GM21717 (cell line): ENCODE results near the gene OPN3.

ENCODE experiments used
- ATAC-seq: cut with Tn5 transposase; IDR thresholded peaks from one replicate; pipeline ENCODE4 v1.9.1; 2021; ENCODE audit warnings: mild to moderate bottlenecking, moderate library complexity; ENCODE audit not compliant: unreplicated experiment

Gene OPN3

GRCh38 chr1:241647658-241648057 lies 7.5 kb upstream of the OPN3 start:
- no peak for ATAC-seq

- ATAC-seq: no peak
Measured at GRCh38 chr1:241646201-241646600, 6.0 kb upstream of the OPN3 start.

GRCh38 chr1:241645199-241645598 lies 5.0 kb upstream of the OPN3 start:
- no peak for ATAC-seq

- ATAC-seq: no peak
Measured at GRCh38 chr1:241644259-241644658, 4.1 kb upstream of the OPN3 start.

GRCh38 chr1:241642593-241642944 lies 2.4 kb upstream of the OPN3 start:
- ATAC-seq: no peak

GRCh38 chr1:241641773-241642592 lies 1.8 kb upstream of the OPN3 start:
- ATAC-seq: no peak

GRCh38 chr1:241640867-241641622 lies 876 bp upstream of the OPN3 start:
- ATAC-seq: no peak

- ATAC-seq: peak; percentile 51
Measured at GRCh38 chr1:241639623-241640148, 483 bp downstream of the OPN3 start.

- no peak for ATAC-seq
Measured at GRCh38 chr1:241638909-241639622, 1.1 kb downstream of the OPN3 start.

- no peak for ATAC-seq
Measured at GRCh38 chr1:241638099-241638682, 2.0 kb downstream of the OPN3 start.

- no peak for ATAC-seq
Measured at GRCh38 chr1:241637604-241638003, 2.6 kb downstream of the OPN3 start.

GRCh38 chr1:241637046-241637590 lies 3.1 kb downstream of the OPN3 start:
- ATAC-seq: no peak

GRCh38 chr1:241636291-241636690 lies 3.9 kb downstream of the OPN3 start:
- ATAC-seq: no peak

- no peak for ATAC-seq
Measured at GRCh38 chr1:241635556-241636152, 4.5 kb downstream of the OPN3 start.

- ATAC-seq: no peak
Measured at GRCh38 chr1:241632987-241633386, 7.2 kb downstream of the OPN3 start.

- ATAC-seq: no peak
Measured at GRCh38 chr1:241631674-241632073, 8.5 kb downstream of the OPN3 start.

GRCh38 chr1:241630899-241631298 lies 9.3 kb downstream of the OPN3 start:
- ATAC-seq: no peak

GRCh38 chr1:241630476-241630875 lies 9.7 kb downstream of the OPN3 start:
- ATAC-seq: no peak

GRCh38 chr1:241630005-241630404 lies 10.2 kb downstream of the OPN3 start:
- ATAC-seq: no peak
